GM18907 (cell line): ENCODE results near the gene C2orf92.

Experiments
- ATAC-seq: cut with Tn5 transposase; IDR thresholded peaks from one replicate; pipeline ENCODE4 v1.9.1; 2021; ENCODE audit warnings: mild to moderate bottlenecking, moderate library complexity; ENCODE audit not compliant: unreplicated experiment

The C2orf92 gene

GRCh38 chr2:97726261-97727064 is 57.0 kb downstream of the C2orf92 start:
- no peak for ATAC-seq

- ATAC-seq: no peak
These were observed 57.8 kb downstream of the C2orf92 start for GRCh38 chr2:97727296-97727695.

- ATAC-seq: no peak
These were observed 58.7 kb downstream of the C2orf92 start for GRCh38 chr2:97728091-97728731.

GRCh38 chr2:97730245-97730644 is 60.7 kb downstream of the C2orf92 start:
- no peak for ATAC-seq

- no peak for ATAC-seq
These were observed 61.9 kb downstream of the C2orf92 start for GRCh38 chr2:97731274-97732020.

GRCh38 chr2:97732436-97733340 is 63.2 kb downstream of the C2orf92 start:
- ATAC-seq: no peak

- ATAC-seq: no peak
These were observed 64.0 kb downstream of the C2orf92 start for GRCh38 chr2:97733341-97734035.

GRCh38 chr2:97734061-97735051 is 64.8 kb downstream of the C2orf92 start:
- no peak for ATAC-seq

- ATAC-seq: no peak
These were observed 65.6 kb downstream of the C2orf92 start for GRCh38 chr2:97735161-97735561.

GRCh38 chr2:97736185-97736584 is 66.7 kb downstream of the C2orf92 start:
- ATAC-seq: no peak

GRCh38 chr2:97736608-97737330 is 67.3 kb downstream of the C2orf92 start:
- ATAC-seq: no peak

- no peak for ATAC-seq
These were observed 68.1 kb downstream of the C2orf92 start for GRCh38 chr2:97737421-97738178.

GRCh38 chr2:97738179-97739019 is 68.9 kb downstream of the C2orf92 start:
- ATAC-seq: no peak

GRCh38 chr2:97739020-97739892 is 69.7 kb downstream of the C2orf92 start:
- no peak for ATAC-seq

- ATAC-seq: no peak
These were observed 70.4 kb downstream of the C2orf92 start for GRCh38 chr2:97739893-97740245.
